ENCODE data around the gene PRRT1.
"Not testable (repeated sequence)": the region's sequence is repeated elsewhere in the genome, so short reads cannot be mapped to it uniquely, and the experiment has no call there.

The PRRT1 gene

GRCh38 chr6:32151863-32152768 is at the start of gene PRRT1:
PRRT1 (minus strand) TSS chr6:32151939; CDS start chr6:32151827, 112 bp downstream.
- DNase-seq = no peak

GRCh38 chr6:32200711-32201475 is 49.2 kb upstream of the PRRT1 start:
- no peak for DNase-seq

- no peak for DNase-seq
Observed at GRCh38 chr6:32198866-32199265, 47.1 kb upstream of the PRRT1 start.

GRCh38 chr6:32198345-32198696 is 46.6 kb upstream of the PRRT1 start:
- DNase-seq = no peak

- no peak for DNase-seq
Observed at GRCh38 chr6:32196682-32197616, 45.2 kb upstream of the PRRT1 start.

- peak; percentile 74 for DNase-seq
Observed at GRCh38 chr6:32195902-32196681, 44.4 kb upstream of the PRRT1 start.

GRCh38 chr6:32195652-32195901 is 43.8 kb upstream of the PRRT1 start:
- peak; percentile 100 for DNase-seq

- DNase-seq = peak; percentile 51
Observed at GRCh38 chr6:32194825-32195651, 43.3 kb upstream of the PRRT1 start.

GRCh38 chr6:32194388-32194787 is 42.6 kb upstream of the PRRT1 start:
- DNase-seq = no peak

GRCh38 chr6:32193096-32193495 is 41.4 kb upstream of the PRRT1 start:
- DNase-seq = not testable (repeated sequence)

GRCh38 chr6:32192608-32193039 is 40.9 kb upstream of the PRRT1 start, which contains the start of gene GPSM3:
GPSM3 (minus strand) TSS chr6:32192643; CDS start chr6:32192513, 130 bp downstream.
- DNase-seq = peak; percentile 55

GRCh38 chr6:32191696-32192607 is 40.2 kb upstream of the PRRT1 start:
- no peak for DNase-seq

- no peak for DNase-seq
Observed at GRCh38 chr6:32190911-32191677, 39.4 kb upstream of the PRRT1 start.

GRCh38 chr6:32190054-32190851 is 38.5 kb upstream of the PRRT1 start, which contains the start of gene PBX2:
PBX2 (minus strand) TSS chr6:32190202; CDS start chr6:32189915, 287 bp downstream.
- DNase-seq = peak; percentile 85

GRCh38 chr6:32189742-32190053 is 38.0 kb upstream of the PRRT1 start:
- no peak for DNase-seq

- DNase-seq = no peak
Observed at GRCh38 chr6:32189069-32189741, 37.5 kb upstream of the PRRT1 start.

- DNase-seq = no peak
Observed at GRCh38 chr6:32188381-32189068, 36.8 kb upstream of the PRRT1 start.

Measured in activated CD4-positive, alpha-beta T cell treated with anti-CD3 and anti-CD28 coated beads for 48 hours (primary cell).